Stomach (tissue), 4 donors: Measurements from ENCODE around the gene GPR37.

Experiments used
- CTCF ChIP-seq, 7 experiments: fragments of 450-650 bp in 4 of 7; fragments of 200-600 bp in 3 of 7; sonication (generic) in 3 of 7; IDR thresholded peaks; one replicate each; pipeline ENCODE4 v1.5.1; 2016 to 2019; ENCODE audit warnings: antibody characterized with exemption in 7 of 7, control low read depth in 2 of 7, mild to moderate bottlenecking in 1 of 7
- POLR2AphosphoS5 ChIP-seq, 3 donors: sonication (generic); formaldehyde crosslinking; IDR thresholded peaks; one replicate each; pipeline ENCODE4 v1.6.1; 2016; ENCODE audit warnings: antibody characterized with exemption in 3 of 3

GRCh38 chr7:124796771-124797170 lies 31.2 kb upstream of the GPR37 start:
- TF ChIP-seq POLR2AphosphoS5 (IDR thresholded peaks at IDR 0.05) (no peak), CTCF (IDR thresholded peaks at IDR 0.05) (no peak)
